Natural killer cell (primary cell): ENCODE data around the gene PCDH9. TPM values are rescaled to one million over a fixed set of nuclear protein-coding genes. Genes with fewer than 3 reads are reported as not detected.

Experiments used
- ATAC-seq, 3 donors: fragments of 150-1000 bp in 2 of 3; fragments of 200-7000 bp in 1 of 3; cut with Tn5 transposase; 1 replicate in 1 of 3; 2 replicates in 2 of 3; pipeline ENCODE4 v1.10.0; 2021; ENCODE audit warnings: mild to moderate bottlenecking in 2 of 3, moderate library complexity in 2 of 3
- DNase-seq, 2 donors: peaks; one replicate each; pipeline versions ENCODE4 v3.0.0 to v3.0.0-alpha.2; 2013 to 2021; ENCODE audit warnings: mixed read lengths in 1 of 2
- H3K27ac ChIP-seq: one replicate; pipeline ENCODE4 v1.5.1; 2013; ENCODE audit warnings: mild to moderate bottlenecking, low read length
- H3K27me3 ChIP-seq: one replicate; pipeline ENCODE4 v1.6.1; 2013; ENCODE audit warnings: low read length; ENCODE audit not compliant: control insufficient read depth, insufficient read depth
- H3K36me3 ChIP-seq: one replicate; pipeline ENCODE4 v1.6.1; 2013; ENCODE audit warnings: low read length; ENCODE audit not compliant: control insufficient read depth, insufficient read depth
- H3K4me1 ChIP-seq: one replicate; pipeline ENCODE4 v1.6.1; 2013; ENCODE audit warnings: low read length; ENCODE audit not compliant: control insufficient read depth, insufficient read depth
- H3K4me3 ChIP-seq: one replicate; pipeline ENCODE4 v1.5.1; 2013; ENCODE audit warnings: low read length
- H3K9me3 ChIP-seq: one replicate; pipeline ENCODE4 v1.6.1; 2013; ENCODE audit warnings: low read length; ENCODE audit not compliant: control insufficient read depth, insufficient read depth
- H3K27ac Mint-ChIP-seq, 2 donors: one replicate each; pipeline ENCODE4 v1.8.0; 2022; ENCODE audit warnings: mild to moderate bottlenecking in 2 of 2, mixed read lengths in 2 of 2, moderate library complexity in 1 of 2
- H3K27me3 Mint-ChIP-seq, 2 donors: one replicate each; pipeline ENCODE4 v1.8.0; 2022; ENCODE audit warnings: low read depth in 2 of 2, mixed read lengths in 2 of 2
- H3K36me3 Mint-ChIP-seq: one replicate; pipeline ENCODE4 v1.8.0; 2022; ENCODE audit warnings: mixed read lengths
- H3K4me1 Mint-ChIP-seq, 2 donors: one replicate each; pipeline ENCODE4 v1.8.0; 2022; ENCODE audit warnings: mixed read lengths in 2 of 2
- H3K4me3 Mint-ChIP-seq: one replicate; pipeline ENCODE4 v1.8.0; 2022; ENCODE audit warnings: mild to moderate bottlenecking, moderate library complexity, mixed read lengths
- H3K9me3 Mint-ChIP-seq, 2 donors: one replicate each; pipeline ENCODE4 v1.8.0; 2022; ENCODE audit warnings: mixed read lengths in 2 of 2
- CTCF ChIP-seq: fragments of 200-600 bp; IDR thresholded peaks from one replicate; pipeline ENCODE4 v1.8.0; 2022; ENCODE audit warnings: antibody characterized with exemption
- WGBS: methylation state at CpG from one replicate; pipeline ENCODE4 v1.1.7; 2013; ENCODE audit warnings: missing lambda C conversion rate; ENCODE audit not compliant: insufficient coverage; 5-methylcytosine and 5-hydroxymethylcytosine counted together
- intact Hi-C: fragments of 100-400 bp; cut with micrococcal nuclease; formaldehyde crosslinking; loops from one replicate; pipeline ENCODE4 v1.14.2; 2022
- total RNA-seq, 4 donors: library from RNA; stranded (reverse); fragments of 120-200 nt in 1 of 4; gene quantifications; one replicate each; pipeline versions ENCODE4 v1.2.3 to v1.2.4, GENCODE V29; 2013 to 2022

PCDH9 gene
- total RNA-seq, 3 donors from 2014 or later (not counting 1 experiment from before 2014, with no cell fraction given), result 0.43 to 1.5 (median 0.68) TPM

GRCh38 chr13:66659286-66659685, 570.9 kb downstream of the PCDH9 start:
- Histone ChIP-seq H3K4me3 (no peak overlapping the region), H3K4me1 (no peaks in the 10 kb centered on the region), H3K27me3 (no peaks in the 10 kb centered on the region), H3K9me3 (no peaks in the 10 kb centered on the region), H3K36me3 (no peaks in the 10 kb centered on the region), H3K27ac (peak overlapping the region; percentile 38)
- no peaks in the 10 kb centered on the region for H3K36me3 Mint-ChIP-seq
- no peaks in the 10 kb centered on the region for H3K27me3 Mint-ChIP-seq
- no peak overlapping the region for H3K27ac Mint-ChIP-seq
- H3K9me3 Mint-ChIP-seq, result peaks cover 2% of the 10 kb centered on the region in 2 donors
- TF ChIP-seq CTCF, result no peak
- ATAC-seq (no peak), DNase-seq (no peak)
- no peak overlapping the region for H3K4me3 Mint-ChIP-seq
- intact Hi-C loops, result no loop called here
- no peaks in the 10 kb centered on the region for H3K4me1 Mint-ChIP-seq
- WGBS, result 73% methylated on average over 2 of the region's 2 CpGs

DNA sequence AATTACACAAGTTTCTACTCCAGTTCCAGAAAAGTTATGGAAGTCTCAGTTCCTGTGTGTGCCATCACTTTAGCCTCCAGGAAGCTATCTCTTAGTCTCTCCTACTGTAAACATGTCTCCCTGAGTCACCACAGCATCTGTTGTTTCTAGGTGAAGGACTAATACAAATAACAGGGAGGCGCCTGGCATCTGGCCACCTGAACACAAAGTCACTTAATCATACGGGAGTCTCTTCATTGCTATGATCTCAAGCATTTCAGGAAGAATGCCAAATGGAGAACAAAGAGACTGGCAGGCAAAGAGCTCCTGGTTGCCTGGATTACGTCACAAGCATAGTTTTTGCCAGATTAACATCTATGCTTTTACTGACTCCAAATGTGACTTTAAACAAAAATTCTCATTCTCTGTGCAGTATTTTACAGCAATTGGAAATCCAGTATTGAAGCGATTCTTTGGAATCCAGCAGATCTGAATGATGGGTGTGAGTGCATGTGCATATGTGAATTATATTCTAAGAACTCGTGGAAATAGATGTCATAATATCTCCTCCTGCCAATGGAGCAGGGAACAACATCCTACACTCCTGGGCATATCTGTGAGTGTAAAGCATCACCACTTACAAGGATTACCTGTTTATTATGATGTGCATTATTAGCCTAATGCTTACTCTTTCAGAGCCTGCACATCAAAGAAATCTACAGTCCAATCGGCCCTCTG, 572.8 kb downstream of the PCDH9 start:
- H3K4me1 ChIP-seq, result no peaks in the 10 kb centered on the region
- Mint-ChIP-seq H3K27ac (no peak overlapping the region), H3K4me3 (no peak overlapping the region), H3K27me3 (no peaks in the 10 kb centered on the region), H3K9me3 (peaks cover 2 to 5% of the 10 kb centered on the region in 2 donors), H3K36me3 (no peaks in the 10 kb centered on the region), H3K4me1 (no peaks in the 10 kb centered on the region)
- no peaks in the 10 kb centered on the region for H3K27me3 ChIP-seq
- H3K36me3 ChIP-seq, result no peaks in the 10 kb centered on the region
- no peak for TF ChIP-seq CTCF
- WGBS, result 83% methylated on average over 5 of the region's 6 CpGs
- H3K4me3 ChIP-seq, result no peak overlapping the region
- no peak for ATAC-seq
- intact Hi-C loops, result no loop called here
- DNase-seq, result no peak
- H3K9me3 ChIP-seq, result no peaks in the 10 kb centered on the region
- no peak overlapping the region for H3K27ac ChIP-seq

DNA sequence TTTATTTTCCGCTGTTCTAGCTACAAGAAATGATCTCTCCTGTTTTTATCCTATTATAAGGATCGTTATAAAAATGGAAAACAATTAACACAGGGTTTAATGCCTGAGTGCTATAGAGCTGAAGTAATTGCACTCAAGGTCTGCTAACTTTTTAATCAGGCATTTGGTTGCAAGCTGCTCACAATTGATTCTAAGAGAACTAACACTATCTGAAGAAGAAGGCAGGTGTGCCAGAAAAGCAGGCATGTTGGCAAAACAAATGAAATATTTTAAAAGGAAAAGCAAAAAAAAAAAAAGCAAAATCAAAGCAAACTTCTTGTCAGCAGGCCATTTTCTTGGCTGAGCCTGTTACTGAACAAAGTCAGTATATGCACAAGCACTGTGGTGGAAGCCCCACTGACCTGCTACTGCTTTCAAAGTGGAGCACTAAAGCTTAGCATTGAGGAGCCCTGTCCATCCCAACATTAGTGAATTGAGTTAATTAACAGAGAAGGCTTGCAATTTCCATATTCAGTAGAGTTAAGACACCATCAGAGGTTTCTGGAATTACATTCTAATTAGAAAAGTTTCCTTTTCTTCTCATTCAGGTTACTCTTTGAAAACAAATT, 574.2 kb downstream of the PCDH9 start:
- WGBS, result no CpG with 5 or more reads among the region's 2 CpGs
- Mint-ChIP-seq H3K9me3 (peaks cover 0 to 5% of the 10 kb centered on the region in 2 donors), H3K27me3 (no peaks in the 10 kb centered on the region), H3K36me3 (no peaks in the 10 kb centered on the region), H3K4me3 (no peak overlapping the region), H3K4me1 (no peaks in the 10 kb centered on the region), H3K27ac (no peak overlapping the region)
- H3K27ac ChIP-seq, result no peak overlapping the region
- H3K4me1 ChIP-seq, result no peaks in the 10 kb centered on the region
- no peaks in the 10 kb centered on the region for H3K27me3 ChIP-seq
- ATAC-seq (no peak), DNase-seq (no peak)
- intact Hi-C loops, result no loop called here
- TF ChIP-seq CTCF, result no peak
- H3K4me3 ChIP-seq, result no peak overlapping the region
- no peaks in the 10 kb centered on the region for H3K9me3 ChIP-seq
- H3K36me3 ChIP-seq, result no peaks in the 10 kb centered on the region
